Activated CD4-positive, alpha-beta T cell treated with anti-CD3 and anti-CD28 coated beads, Interleukin-2, amount 10 ng/mL, durations not matched to agents 7 days and 5 days (primary cell): ENCODE results near the gene PAF1. TPM values are rescaled to one million over a fixed set of nuclear protein-coding genes. Genes with fewer than 3 reads are reported as not detected.
A peak's percentile ranks its signal among the peaks of the same experiment; 100 is the strongest.

ENCODE experiments used
- CTCF ChIA-PET: fragments of 350-600 bp; sonication (Branson Sonifier 250); formaldehyde crosslinking; loops from one replicate; lab custom pipeline; 2021; ENCODE audit warnings: antibody characterized with exemption; lab: Charles Lee
- POLR2A ChIA-PET: fragments of 350-600 bp; sonication (Branson Sonifier 250); formaldehyde crosslinking; loops from one replicate; lab custom pipeline; 2021; ENCODE audit warnings: antibody characterized with exemption; lab: Charles Lee
- DNase-seq: peaks from one replicate; pipeline ENCODE4 v3.0.0-alpha.2; 2020
- H3K27ac Mint-ChIP-seq: one replicate; pipeline ENCODE4 v1.8.0; 2021; ENCODE audit warnings: mild to moderate bottlenecking, moderate library complexity, mixed read lengths
- H3K27me3 Mint-ChIP-seq: one replicate; pipeline ENCODE4 v1.8.0; 2021; ENCODE audit warnings: mixed read lengths
- H3K36me3 Mint-ChIP-seq: one replicate; pipeline ENCODE4 v1.8.0; 2021; ENCODE audit warnings: low read depth, mixed read lengths
- H3K4me1 Mint-ChIP-seq: one replicate; pipeline ENCODE4 v1.8.0; 2021; ENCODE audit warnings: mixed read lengths
- H3K4me3 Mint-ChIP-seq: one replicate; pipeline ENCODE4 v1.8.0; 2021; ENCODE audit warnings: mild to moderate bottlenecking, moderate library complexity, mixed read lengths
- H3K9me3 Mint-ChIP-seq: one replicate; pipeline ENCODE4 v1.8.0; 2021; ENCODE audit warnings: mixed read lengths
- total RNA-seq, 2 experiments: library from RNA; stranded (reverse); gene quantifications; one replicate each; pipeline ENCODE4 v1.2.3, GENCODE V29; 2021

Gene PAF1
- total RNA-seq, 2 experiments from 2014 or later: 43.8 to 44.5 TPM

DNA sequence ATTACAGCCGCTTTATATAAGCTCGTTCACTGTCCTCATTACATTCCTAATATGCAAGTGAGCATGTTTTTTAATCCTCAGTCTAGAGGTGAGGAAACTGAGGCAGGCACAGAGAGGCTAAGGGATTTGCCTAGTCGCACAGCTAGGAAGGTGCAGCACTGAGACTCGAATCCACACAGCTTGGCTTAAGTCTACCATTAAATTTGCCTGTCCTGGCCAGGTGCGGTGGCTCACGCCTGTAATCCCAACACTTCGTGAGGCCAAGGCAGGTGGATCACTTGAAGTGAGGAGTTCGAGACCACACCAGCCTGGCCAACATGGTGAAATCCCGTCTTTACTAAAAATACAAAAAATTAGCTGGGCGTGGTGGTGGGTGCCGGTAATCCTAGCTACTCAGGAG lies 36.8 kb upstream of the PAF1 start:
- Mint-ChIP-seq H3K9me3 (no peaks in the 10 kb centered on the region), H3K4me1 (peaks cover 15% of the 10 kb centered on the region)

DNA sequence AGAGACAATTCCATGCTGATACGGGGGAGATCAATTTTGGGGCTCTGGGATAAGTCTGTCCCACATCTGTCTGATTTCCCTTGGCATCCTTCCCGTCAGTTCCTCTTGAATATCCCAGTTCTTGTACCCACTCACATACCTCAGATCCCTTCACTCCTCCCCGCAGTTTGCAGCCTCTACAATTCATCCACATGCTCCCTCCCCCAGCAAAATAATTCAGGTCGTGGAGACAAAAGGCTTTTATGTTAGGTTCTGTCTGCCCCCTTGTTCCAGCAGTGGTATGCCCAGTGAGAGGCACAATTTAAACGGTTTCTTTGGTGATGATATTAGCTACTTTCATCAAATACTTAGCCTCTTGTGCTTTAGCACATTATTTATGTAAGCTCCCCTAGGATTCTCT lies 35.3 kb upstream of the PAF1 start:
- peaks cover 9% of the 10 kb centered on the region for H3K4me1 Mint-ChIP-seq
- H3K36me3 Mint-ChIP-seq: peaks cover 13% of the 10 kb centered on the region
- peak overlapping the region; percentile 14 for H3K27ac Mint-ChIP-seq
- H3K9me3 Mint-ChIP-seq: no peaks in the 10 kb centered on the region
- no peak for DNase-seq
- ChIA-PET CTCF (interaction anchor here (1.4 kb wide), 1 partner anchor 14 kb away, joined by 6 read pairs; the partner anchor contains the start of gene PLEKHG2), POLR2A (no interaction called here)
- H3K27me3 Mint-ChIP-seq: no peaks in the 10 kb centered on the region
- H3K4me3 Mint-ChIP-seq: no peak overlapping the region

More for the DNA sequence above, 36.8 kb upstream of the PAF1 start:
- Mint-ChIP-seq H3K4me3 (no peak overlapping the region), H3K27ac (no peak overlapping the region), H3K36me3 (peaks cover 16% of the 10 kb centered on the region), H3K27me3 (no peaks in the 10 kb centered on the region)
- no peak for DNase-seq
- ChIA-PET CTCF (interaction anchor here (2.3 kb wide), 1 partner anchor 30 kb away, joined by 5 read pairs; no protein-coding TSS in a partner anchor), POLR2A (interaction anchor here (0.9 kb wide), 1 partner anchor 8 kb away, joined by 3 read pairs; the partner anchor contains the start of gene RPS16)

DNA sequence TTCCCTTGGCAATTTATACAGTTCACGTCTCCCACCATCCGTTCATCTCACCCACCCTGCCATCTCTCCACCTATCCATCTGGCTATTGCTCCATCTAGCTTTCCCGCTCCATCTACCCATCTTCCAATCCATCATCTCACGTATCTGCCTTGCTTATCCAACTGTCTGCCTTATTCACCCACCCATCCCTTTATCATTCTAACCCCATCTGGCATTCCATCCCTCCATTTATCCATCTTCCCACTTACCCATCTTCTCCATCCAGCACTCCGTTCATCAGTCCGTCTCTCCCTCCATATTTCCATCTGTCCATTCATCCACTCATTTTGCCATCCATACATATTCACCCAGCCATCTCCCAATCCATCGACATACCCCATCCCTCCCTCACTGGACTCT lies 34.8 kb upstream of the PAF1 start:
- peaks cover 12% of the 10 kb centered on the region for H3K36me3 Mint-ChIP-seq
- no peaks in the 10 kb centered on the region for H3K9me3 Mint-ChIP-seq
- no peak overlapping the region for H3K27ac Mint-ChIP-seq
- H3K4me1 Mint-ChIP-seq: peaks cover 5% of the 10 kb centered on the region
- H3K27me3 Mint-ChIP-seq: no peaks in the 10 kb centered on the region
- no peak for DNase-seq
- H3K4me3 Mint-ChIP-seq: no peak overlapping the region
- ChIA-PET POLR2A (no interaction called here), CTCF (interaction anchor here (0.6 to 1.4 kb wide), 2 partner anchors 14 to 135 kb away, joined by 4 to 6 read pairs; partner anchors contain the start of gene PLEKHG2)

DNA sequence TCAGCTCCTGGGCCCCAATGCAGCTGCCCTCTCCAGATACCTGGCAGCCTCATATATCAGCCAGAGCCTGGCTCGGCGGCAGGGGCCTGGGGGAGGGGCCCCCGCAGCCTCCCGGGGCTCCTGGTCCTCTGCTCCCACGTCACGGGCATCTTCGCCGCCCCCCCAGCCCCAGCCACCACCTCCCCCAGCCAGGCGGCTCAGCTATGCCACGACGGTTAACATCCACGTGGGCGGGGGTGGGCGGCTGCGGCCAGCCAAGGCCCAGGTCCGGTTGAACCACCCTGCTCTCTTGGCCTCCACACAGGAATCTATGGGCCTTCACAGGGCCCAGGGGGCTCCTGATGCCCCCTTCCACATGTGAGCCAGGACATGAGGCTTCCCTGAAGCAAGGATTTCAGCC lies 34.0 kb upstream of the PAF1 start:
- ChIA-PET POLR2A (no interaction called here), CTCF (interaction anchor here (0.6 to 2.3 kb wide), 4 partner anchors 13 to 134 kb away, joined by 4 to 9 read pairs (median 5); partner anchors contain the start of gene PLEKHG2)
- H3K36me3 Mint-ChIP-seq: peaks cover 12% of the 10 kb centered on the region
- H3K27me3 Mint-ChIP-seq: no peaks in the 10 kb centered on the region
- DNase-seq: no peak
- no peak overlapping the region for H3K4me3 Mint-ChIP-seq
- no peaks in the 10 kb centered on the region for H3K9me3 Mint-ChIP-seq
- no peaks in the 10 kb centered on the region for H3K4me1 Mint-ChIP-seq
- no peak overlapping the region for H3K27ac Mint-ChIP-seq

DNA sequence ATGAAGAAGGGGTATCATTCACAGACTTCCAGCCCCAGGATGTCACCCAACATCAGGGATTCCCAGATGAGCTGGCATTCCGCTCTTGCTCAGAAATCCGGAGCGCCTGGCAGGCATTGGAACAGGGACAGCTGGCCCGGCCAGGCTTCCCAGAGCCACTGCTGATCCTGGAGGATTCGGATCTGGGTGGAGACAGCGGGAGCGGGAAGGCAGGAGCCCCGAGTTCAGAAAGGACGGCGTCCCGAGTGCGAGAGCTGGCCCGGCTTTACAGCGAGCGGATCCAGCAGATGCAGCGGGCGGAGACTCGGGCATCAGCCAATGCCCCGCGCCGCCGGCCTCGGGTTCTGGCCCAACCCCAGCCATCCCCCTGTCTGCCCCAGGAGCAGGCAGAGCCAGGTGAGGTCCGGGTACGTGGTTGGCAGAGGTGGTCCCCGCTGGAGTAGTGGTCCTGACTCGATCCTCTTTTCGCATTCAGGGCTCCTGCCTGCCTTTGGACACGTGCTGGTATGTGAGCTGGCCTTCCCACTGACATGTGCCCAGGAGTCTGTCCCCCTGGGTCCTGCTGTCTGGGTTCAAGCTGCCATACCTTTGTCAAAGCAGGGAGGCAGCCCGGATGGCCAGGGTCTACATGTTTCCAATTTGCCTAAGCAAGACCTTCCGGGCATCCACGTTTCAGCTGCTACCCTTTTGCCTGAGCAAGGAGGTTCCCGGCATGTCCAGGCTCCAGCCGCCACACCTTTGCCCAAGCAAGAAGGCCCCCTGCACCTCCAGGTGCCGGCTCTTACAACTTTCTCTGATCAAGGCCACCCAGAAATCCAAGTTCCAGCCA lies 32.6 kb upstream of the PAF1 start:
- DNase-seq: no peak
- POLR2A ChIA-PET: interaction anchor here (0.8 kb wide), 1 partner anchor 12 kb away, joined by 3 read pairs; the partner anchor contains the start of gene RPS16
- Mint-ChIP-seq H3K27me3 (no peaks in the 10 kb centered on the region), H3K4me1 (no peaks in the 10 kb centered on the region), H3K9me3 (no peaks in the 10 kb centered on the region), H3K4me3 (no peak overlapping the region), H3K36me3 (peaks cover 19% of the 10 kb centered on the region), H3K27ac (no peak overlapping the region)
- CTCF ChIA-PET: interaction anchor here (0.6 to 2.3 kb wide), 4 partner anchors 11 to 26 kb away, joined by 3 to 9 read pairs (median 4); partner anchors contain the start of genes PLEKHG2 and RPS16

DNA sequence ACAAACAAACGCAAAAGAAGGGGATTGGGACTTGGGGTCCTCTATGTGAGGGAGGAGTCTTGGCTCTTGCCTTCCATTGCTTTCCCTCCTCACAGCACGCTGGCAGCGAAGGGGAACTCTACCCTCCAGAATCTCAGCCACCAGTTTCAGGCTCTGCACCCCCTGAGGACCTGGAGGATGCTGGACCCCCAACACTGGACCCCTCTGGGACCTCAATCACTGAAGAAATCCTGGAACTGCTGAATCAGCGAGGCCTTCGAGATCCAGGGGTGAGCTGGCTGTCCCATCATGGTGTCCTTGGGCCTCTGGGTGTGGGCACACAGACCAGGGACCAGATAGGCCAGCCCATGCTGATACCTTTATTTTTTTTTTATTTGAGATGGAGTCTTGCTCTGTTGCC lies 31.1 kb upstream of the PAF1 start:
- no peaks in the 10 kb centered on the region for H3K4me1 Mint-ChIP-seq
- ChIA-PET POLR2A (interaction anchor here (0.6 kb wide), 1 partner anchor 411 kb away, joined by 3 read pairs; no protein-coding TSS in a partner anchor), CTCF (interaction anchor here (0.7 to 2.2 kb wide), 4 partner anchors 10 to 80 kb away, joined by 3 to 11 read pairs (median 4); partner anchors contain the start of genes MED29, PAF1, PLEKHG2 and SAMD4B)
- H3K27me3 Mint-ChIP-seq: no peaks in the 10 kb centered on the region
- H3K4me3 Mint-ChIP-seq: no peak overlapping the region
- H3K9me3 Mint-ChIP-seq: no peaks in the 10 kb centered on the region
- peaks cover 21% of the 10 kb centered on the region for H3K36me3 Mint-ChIP-seq
- no peak for DNase-seq
- H3K27ac Mint-ChIP-seq: no peak overlapping the region

DNA sequence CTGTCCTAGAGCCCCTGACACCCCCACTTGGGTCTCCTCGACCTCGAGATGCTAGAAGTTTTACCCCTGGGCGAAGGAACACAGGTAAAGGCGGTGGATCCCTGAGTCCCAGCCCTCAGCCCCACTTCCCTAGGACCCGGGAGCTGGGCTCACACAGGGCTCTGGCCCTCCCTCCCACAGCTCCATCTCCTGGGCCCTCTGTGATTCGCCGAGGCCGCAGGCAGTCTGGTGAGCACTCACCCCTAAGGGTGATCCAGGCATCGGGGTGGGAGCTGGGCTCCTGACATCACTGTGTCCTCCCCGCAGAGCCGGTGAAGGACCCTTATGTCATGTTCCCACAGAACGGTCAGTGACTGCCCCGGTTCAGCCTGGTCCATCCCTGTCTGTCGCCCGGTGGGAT lies 29.9 kb upstream of the PAF1 start:
- H3K27me3 Mint-ChIP-seq: no peaks in the 10 kb centered on the region
- peaks cover 21% of the 10 kb centered on the region for H3K36me3 Mint-ChIP-seq
- H3K9me3 Mint-ChIP-seq: no peaks in the 10 kb centered on the region
- CTCF ChIA-PET: interaction anchor here (1.2 to 3.8 kb wide), 5 partner anchors 9 to 85 kb away, joined by 4 to 16 read pairs (median 5); partner anchors contain the start of genes GMFG, MED29, PAF1 and PLEKHG2
- no peak overlapping the region for H3K4me3 Mint-ChIP-seq
- DNase-seq: no peak
- no peaks in the 10 kb centered on the region for H3K4me1 Mint-ChIP-seq
- POLR2A ChIA-PET: no interaction called here
- no peak overlapping the region for H3K27ac Mint-ChIP-seq

DNA sequence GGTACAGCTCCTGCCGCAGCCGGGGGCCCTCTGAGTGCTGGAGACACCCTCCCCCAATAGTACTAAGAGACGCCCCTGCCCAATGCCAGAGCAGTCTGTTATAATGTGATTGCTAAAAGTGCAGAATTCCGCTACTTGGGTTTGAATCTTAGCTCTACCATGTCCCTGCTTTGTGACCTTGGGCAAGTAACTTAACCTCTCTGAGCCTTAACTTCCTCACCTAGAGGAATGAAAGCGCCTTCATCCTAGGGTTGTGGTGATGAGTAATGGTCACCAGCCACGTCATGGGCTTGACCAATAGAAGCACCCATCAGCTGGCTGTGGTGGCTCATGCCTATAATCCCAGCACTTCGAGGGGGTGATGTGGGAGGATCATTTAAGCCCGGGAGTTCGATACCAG lies 28.1 kb upstream of the PAF1 start:
- Mint-ChIP-seq H3K4me1 (peaks cover 12% of the 10 kb centered on the region), H3K4me3 (no peak overlapping the region), H3K27me3 (no peaks in the 10 kb centered on the region), H3K9me3 (no peaks in the 10 kb centered on the region), H3K36me3 (peaks cover 28% of the 10 kb centered on the region), H3K27ac (peak overlapping the region; percentile 25)
- ChIA-PET POLR2A (interaction anchor here (1.1 kb wide), 1 partner anchor 17 kb away, joined by 3 read pairs; the partner anchor contains the start of gene RPS16), CTCF (interaction anchor here (1.8 to 3.8 kb wide), 2 partner anchors 10 to 21 kb away, joined by 4 to 16 read pairs; no protein-coding TSS in a partner anchor)
- DNase-seq: no peak

DNA sequence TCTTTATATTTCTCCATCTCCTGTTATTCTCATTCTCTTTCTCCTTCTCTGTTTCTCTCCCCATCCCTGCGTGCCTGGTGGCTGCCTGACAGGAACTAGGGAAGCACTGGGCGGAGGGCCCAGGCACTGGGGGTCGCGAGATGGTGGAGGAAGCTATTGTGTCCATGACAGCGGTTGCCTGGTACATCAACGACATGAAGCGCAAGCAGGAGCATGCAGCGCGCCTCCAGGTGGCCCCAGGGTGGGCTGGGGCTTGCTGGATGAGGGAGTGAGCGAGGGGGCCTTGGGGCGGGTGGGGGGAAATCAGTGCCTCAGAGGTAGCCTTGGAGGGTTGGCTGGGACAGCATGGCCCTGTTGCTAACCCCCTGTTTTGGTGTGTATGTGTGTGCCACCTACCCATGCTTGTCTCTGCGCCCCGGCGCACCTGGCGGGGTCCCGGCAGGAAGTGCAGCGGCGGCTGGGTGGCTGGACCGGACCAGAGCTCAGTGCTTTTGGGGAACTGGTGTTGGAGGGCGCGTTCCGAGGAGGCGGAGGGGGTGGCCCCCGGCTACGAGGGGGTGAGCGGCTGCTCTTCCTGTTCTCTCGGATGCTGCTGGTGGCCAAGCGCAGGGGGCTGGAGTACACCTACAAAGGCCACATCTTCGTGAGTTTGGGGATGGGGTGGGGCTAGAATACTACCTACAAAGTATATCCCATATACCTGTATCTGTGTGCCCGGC lies 26.7 kb upstream of the PAF1 start:
- DNase-seq: no peak
- Mint-ChIP-seq H3K4me3 (no peak overlapping the region), H3K36me3 (peaks cover 23% of the 10 kb centered on the region), H3K27me3 (no peaks in the 10 kb centered on the region), H3K9me3 (no peaks in the 10 kb centered on the region), H3K4me1 (peaks cover 16% of the 10 kb centered on the region), H3K27ac (no peak overlapping the region)
- ChIA-PET CTCF (interaction anchor here (1.8 to 3.8 kb wide), 2 partner anchors 12 to 19 kb away, joined by 4 to 16 read pairs; no protein-coding TSS in a partner anchor), POLR2A (no interaction called here)

DNA sequence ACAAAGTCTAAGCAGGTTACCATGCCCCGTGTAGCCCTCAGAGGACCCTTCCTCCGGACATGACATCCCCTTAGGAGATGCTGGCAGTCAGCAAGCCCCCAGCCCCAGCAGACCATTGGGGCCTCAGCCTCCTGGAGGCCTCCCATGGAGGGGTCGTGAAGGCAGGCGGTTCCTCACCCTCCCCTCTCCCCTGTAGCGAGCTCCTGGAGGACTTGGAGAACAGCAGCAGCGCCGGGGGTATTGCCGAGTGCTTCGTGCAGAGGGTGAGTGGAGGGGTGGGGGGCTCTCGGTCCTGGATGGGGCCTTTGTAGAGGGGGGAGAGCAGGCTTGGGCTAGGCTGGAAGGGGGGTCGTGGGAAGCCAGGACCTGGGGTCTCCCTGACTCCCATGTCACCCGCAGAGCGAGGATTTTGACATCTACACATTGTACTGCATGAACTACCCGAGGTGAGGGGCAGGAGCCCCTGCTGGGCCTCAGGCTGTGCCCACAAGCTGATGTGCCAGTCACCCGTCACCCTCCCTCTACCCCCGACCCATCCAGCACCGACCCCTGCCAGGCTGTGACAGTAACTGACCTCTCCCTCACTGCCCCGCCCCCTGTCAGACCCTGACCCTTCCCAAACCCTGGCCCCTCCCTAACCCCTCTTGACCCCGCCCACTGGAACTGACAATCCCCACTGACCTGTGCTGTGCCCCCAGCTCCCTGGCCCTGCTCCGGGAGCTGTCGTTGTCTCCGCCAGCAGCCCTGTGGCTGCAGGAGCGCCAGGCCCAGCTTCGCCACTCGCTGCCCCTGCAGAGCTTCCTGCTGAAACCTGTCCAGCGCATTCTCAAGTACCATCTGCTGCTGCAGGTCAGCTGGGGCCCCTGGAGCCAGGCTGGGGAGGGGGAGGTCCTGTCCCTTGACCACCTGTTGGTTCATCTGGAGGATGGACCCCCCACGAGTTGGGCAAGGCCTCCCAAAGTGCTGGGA lies 25.5 kb upstream of the PAF1 start:
- Mint-ChIP-seq H3K9me3 (no peaks in the 10 kb centered on the region), H3K4me1 (peaks cover 25% of the 10 kb centered on the region), H3K4me3 (no peak overlapping the region), H3K27ac (no peak overlapping the region), H3K27me3 (peaks cover 1% of the 10 kb centered on the region), H3K36me3 (peaks cover 24% of the 10 kb centered on the region)
- ChIA-PET POLR2A (no interaction called here), CTCF (interaction anchor here (0.6 to 3.8 kb wide), 4 partner anchors 13 to 40 kb away, joined by 3 to 16 read pairs (median 4); no protein-coding TSS in a partner anchor)
- no peak for DNase-seq
